Measurements from ENCODE around the gene B4GALNT1. TPM values are rescaled to one million over a fixed set of nuclear protein-coding genes. Genes with fewer than 3 reads are reported as not detected.

Gene B4GALNT1
- polyA plus RNA-seq, 1 donor from 2014 or later = 99.9 TPM

DNA sequence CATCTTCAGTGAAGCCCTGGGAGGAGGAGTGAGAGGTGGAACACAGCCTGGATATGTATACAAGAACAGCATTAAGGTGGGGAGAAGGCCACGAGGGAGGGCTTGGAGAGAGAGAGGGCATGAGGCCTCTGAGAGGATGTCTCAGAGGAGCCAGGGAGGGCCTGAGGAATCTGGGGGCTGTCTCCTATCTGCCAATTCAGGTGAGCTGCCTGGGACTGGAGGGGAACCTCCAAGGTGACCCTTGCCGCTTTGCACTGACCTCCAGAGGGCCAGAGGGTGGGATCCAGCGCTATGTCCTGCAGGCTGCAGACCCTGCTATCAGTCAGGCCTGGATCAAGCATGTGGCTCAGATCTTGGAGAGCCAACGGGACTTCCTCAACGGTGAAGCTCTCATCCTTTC lies 17.4 kb downstream of the B4GALNT1 start:
- no peaks in the 10 kb centered on the region for H3K79me2 ChIP-seq (replicated peaks; ENCODE audit: insufficient read depth, low read length)
- no peak overlapping the region for H2AFZ ChIP-seq (ENCODE audit: low read depth, low read length)
- H3F3A ChIP-seq (ENCODE audit: insufficient read depth, low read length, poor library complexity, severe bottlenecking) = no peaks in the 10 kb centered on the region
- no peak overlapping the region for H3K9ac ChIP-seq (ENCODE audit: low read length)
- H3K4me3 ChIP-seq (ENCODE audit: low read length) = no peak overlapping the region
- no peaks in the 10 kb centered on the region for H3K9me3 ChIP-seq (ENCODE audit: low read length)
- no peaks in the 10 kb centered on the region for H4K20me1 ChIP-seq (ENCODE audit: insufficient read depth)
- TF ChIP-seq EP300 (conservative IDR thresholded peaks at IDR 0.05; ENCODE audit: poor library complexity, severe bottlenecking) (no peak), MXI1 (conservative IDR thresholded peaks at IDR 0.05; ENCODE audit: poor library complexity, severe bottlenecking) (no peak), TAF1 (IDR thresholded peaks at IDR 0.05; ENCODE audit: low read depth) (no peak), POLR2AphosphoS5 (IDR thresholded peaks at IDR 0.05) (no peak), RAD21 (conservative IDR thresholded peaks at IDR 0.05) (no peak), SMC3 (conservative IDR thresholded peaks at IDR 0.05; ENCODE audit: poor library complexity) (no peak), EZH2 (IDR thresholded peaks at IDR 0.05; ENCODE audit: borderline replicate concordance, insufficient read depth, low read length, poor library complexity, severe bottlenecking) (no peak)
- TF ChIP-seq, protein P1, sequence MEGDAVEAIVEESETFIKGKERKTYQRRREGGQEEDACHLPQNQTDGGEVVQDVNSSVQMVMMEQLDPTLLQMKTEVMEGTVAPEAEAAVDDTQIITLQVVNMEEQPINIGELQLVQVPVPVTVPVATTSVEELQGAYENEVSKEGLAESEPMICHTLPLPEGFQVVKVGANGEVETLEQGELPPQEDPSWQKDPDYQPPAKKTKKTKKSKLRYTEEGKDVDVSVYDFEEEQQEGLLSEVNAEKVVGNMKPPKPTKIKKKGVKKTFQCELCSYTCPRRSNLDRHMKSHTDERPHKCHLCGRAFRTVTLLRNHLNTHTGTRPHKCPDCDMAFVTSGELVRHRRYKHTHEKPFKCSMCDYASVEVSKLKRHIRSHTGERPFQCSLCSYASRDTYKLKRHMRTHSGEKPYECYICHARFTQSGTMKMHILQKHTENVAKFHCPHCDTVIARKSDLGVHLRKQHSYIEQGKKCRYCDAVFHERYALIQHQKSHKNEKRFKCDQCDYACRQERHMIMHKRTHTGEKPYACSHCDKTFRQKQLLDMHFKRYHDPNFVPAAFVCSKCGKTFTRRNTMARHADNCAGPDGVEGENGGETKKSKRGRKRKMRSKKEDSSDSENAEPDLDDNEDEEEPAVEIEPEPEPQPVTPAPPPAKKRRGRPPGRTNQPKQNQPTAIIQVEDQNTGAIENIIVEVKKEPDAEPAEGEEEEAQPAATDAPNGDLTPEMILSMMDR (IDR thresholded peaks at IDR 0.05; ENCODE audit: poor library complexity, severe bottlenecking) = no peak
- TF ChIP-seq, protein P2, sequence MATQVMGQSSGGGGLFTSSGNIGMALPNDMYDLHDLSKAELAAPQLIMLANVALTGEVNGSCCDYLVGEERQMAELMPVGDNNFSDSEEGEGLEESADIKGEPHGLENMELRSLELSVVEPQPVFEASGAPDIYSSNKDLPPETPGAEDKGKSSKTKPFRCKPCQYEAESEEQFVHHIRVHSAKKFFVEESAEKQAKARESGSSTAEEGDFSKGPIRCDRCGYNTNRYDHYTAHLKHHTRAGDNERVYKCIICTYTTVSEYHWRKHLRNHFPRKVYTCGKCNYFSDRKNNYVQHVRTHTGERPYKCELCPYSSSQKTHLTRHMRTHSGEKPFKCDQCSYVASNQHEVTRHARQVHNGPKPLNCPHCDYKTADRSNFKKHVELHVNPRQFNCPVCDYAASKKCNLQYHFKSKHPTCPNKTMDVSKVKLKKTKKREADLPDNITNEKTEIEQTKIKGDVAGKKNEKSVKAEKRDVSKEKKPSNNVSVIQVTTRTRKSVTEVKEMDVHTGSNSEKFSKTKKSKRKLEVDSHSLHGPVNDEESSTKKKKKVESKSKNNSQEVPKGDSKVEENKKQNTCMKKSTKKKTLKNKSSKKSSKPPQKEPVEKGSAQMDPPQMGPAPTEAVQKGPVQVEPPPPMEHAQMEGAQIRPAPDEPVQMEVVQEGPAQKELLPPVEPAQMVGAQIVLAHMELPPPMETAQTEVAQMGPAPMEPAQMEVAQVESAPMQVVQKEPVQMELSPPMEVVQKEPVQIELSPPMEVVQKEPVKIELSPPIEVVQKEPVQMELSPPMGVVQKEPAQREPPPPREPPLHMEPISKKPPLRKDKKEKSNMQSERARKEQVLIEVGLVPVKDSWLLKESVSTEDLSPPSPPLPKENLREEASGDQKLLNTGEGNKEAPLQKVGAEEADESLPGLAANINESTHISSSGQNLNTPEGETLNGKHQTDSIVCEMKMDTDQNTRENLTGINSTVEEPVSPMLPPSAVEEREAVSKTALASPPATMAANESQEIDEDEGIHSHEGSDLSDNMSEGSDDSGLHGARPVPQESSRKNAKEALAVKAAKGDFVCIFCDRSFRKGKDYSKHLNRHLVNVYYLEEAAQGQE (IDR thresholded peaks at IDR 0.05; ENCODE audit: borderline replicate concordance) = no peak
- no peak overlapping the region for H3K4me2 ChIP-seq (ENCODE audit: low read length)
- H3K9me2 ChIP-seq (ENCODE audit: insufficient read depth, low read length) = no peaks in the 10 kb centered on the region
- no peaks in the 10 kb centered on the region for H3K36me3 ChIP-seq (ENCODE audit: insufficient read depth, low read length)
- H3K27me3 ChIP-seq (ENCODE audit: insufficient read depth, low read depth, low read length) = peaks cover 36% of the 10 kb centered on the region
- H3K27ac ChIP-seq (ENCODE audit: low read length) = no peak overlapping the region

DNA sequence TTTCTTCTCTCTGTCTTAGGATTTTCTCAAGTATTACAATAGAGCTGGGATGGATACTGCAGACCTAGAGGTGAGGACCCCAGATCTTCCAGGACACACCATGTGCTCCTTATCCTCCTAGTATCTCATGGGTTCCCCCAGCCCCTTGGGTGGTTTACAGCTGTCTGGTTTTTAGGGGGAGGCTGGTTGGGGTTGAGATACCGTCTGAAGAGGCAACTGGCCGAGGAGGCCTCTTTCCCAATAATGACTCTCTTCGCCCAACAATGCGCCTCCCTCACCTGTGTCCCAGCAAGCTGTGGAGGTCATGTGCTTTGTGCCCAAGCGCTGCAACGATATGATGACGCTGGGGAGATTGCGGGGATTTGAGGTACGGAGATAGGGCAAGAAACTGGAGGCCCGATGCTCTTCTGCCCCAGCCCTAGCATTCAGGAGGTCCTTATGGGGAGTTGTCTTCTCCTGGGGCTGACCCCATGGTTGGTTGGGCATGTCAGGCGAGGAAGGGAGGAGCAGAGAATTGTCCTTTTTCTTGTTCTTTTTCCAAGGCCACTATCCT lies 18.0 kb downstream of the B4GALNT1 start:
- H4K20me1 ChIP-seq (ENCODE audit: insufficient read depth) = no peaks in the 10 kb centered on the region
- no peak overlapping the region for H2AFZ ChIP-seq (ENCODE audit: low read depth, low read length)
- H3K9ac ChIP-seq (ENCODE audit: low read length) = no peak overlapping the region
- H3K36me3 ChIP-seq (ENCODE audit: insufficient read depth, low read length) = no peaks in the 10 kb centered on the region
- no peaks in the 10 kb centered on the region for H3K9me2 ChIP-seq (ENCODE audit: insufficient read depth, low read length)
- H3K4me2 ChIP-seq (ENCODE audit: low read length) = no peak overlapping the region
- H3K27me3 ChIP-seq (ENCODE audit: insufficient read depth, low read depth, low read length) = peaks cover 36% of the 10 kb centered on the region
- H3K27ac ChIP-seq (ENCODE audit: low read length) = no peak overlapping the region
- no peaks in the 10 kb centered on the region for H3K9me3 ChIP-seq (ENCODE audit: low read length)
- TF ChIP-seq, protein P2 (IDR thresholded peaks at IDR 0.05; ENCODE audit: borderline replicate concordance) = no peak
- TF ChIP-seq POLR2AphosphoS5 (IDR thresholded peaks at IDR 0.05) (no peak), MXI1 (conservative IDR thresholded peaks at IDR 0.05; ENCODE audit: poor library complexity, severe bottlenecking) (no peak)
- TF ChIP-seq, protein P1 (IDR thresholded peaks at IDR 0.05; ENCODE audit: poor library complexity, severe bottlenecking) = no peak
- no peaks in the 10 kb centered on the region for H3F3A ChIP-seq (ENCODE audit: insufficient read depth, low read length, poor library complexity, severe bottlenecking)
- H3K4me3 ChIP-seq (ENCODE audit: low read length) = no peak overlapping the region
- no peaks in the 10 kb centered on the region for H3K79me2 ChIP-seq (replicated peaks; ENCODE audit: insufficient read depth, low read length)

All from neural cell (in vitro differentiated cells).